Measurements from ENCODE around the gene BAG3. TPM values are rescaled to one million over a fixed set of nuclear protein-coding genes. Genes with fewer than 3 reads are reported as not detected.
"Not testable (repeated sequence)": the region's sequence is repeated elsewhere in the genome, so short reads cannot be mapped to it uniquely, and the experiment has no call there.

Gene BAG3
- total RNA-seq, 1 experiment from 2014 or later = 131 TPM

DNA sequence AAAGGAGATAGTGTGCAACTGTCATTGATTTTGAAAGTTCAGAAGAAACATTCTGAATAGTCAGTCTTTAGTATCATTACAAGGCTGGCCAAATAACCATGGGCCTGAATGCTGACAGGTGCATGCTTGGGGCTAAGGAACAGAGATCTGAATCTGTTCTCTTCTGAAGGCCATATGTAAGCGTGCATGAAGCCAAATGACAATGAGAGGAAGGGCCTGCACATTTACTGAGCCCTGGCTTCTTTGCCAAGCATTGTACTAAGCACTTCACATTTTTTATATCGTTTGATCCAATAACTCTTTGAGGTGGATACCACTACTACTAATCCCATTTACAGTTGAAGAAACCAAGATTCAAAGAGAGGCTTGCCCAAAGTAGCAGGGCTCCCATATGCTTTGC is 32.0 kb upstream of the BAG3 start:
- ATAC-seq (no peak), DNase-seq (ENCODE audit: low read depth, low spot score) (no peak)
- H3K27me3 ChIP-seq (ENCODE audit: control insufficient read depth, insufficient read depth, low read length) = no peaks in the 10 kb centered on the region
- H3K9me3 ChIP-seq (ENCODE audit: control insufficient read depth, insufficient read depth, low read depth, low read length) = no peaks in the 10 kb centered on the region
- intact Hi-C loops (cut with micrococcal nuclease; ENCODE audit: unreplicated experiment) (no loop called here), in situ Hi-C loops (cut with HindIII; ENCODE audit: low pct_unique_long_range_greater_than_20kb, low sequenced_read_pairs) (no loop called here)
- ChIA-PET POLR2A (interaction anchor here (0.7 kb wide), 1 partner anchor 124 kb away, joined by 6 read pairs; no protein-coding TSS in a partner anchor), CTCF (no interaction called here)
- H3K36me3 ChIP-seq (ENCODE audit: control insufficient read depth, insufficient read depth, low read length) = no peaks in the 10 kb centered on the region
- H3K4me1 ChIP-seq (ENCODE audit: control insufficient read depth, insufficient read depth, low read length) = peaks cover 4% of the 10 kb centered on the region; the same call in 1 of the 2 replicates
- H3K4me3 ChIP-seq (ENCODE audit: low read depth in 2 of 2, low read length in 2 of 2) = no peak overlapping the region
- no TSS peak for BruUV-seq (replicated peaks)
- no peak overlapping the region for H3K27ac ChIP-seq (ENCODE audit: low read length)
- no peak for TF ChIP-seq POLR2AphosphoS5 (IDR thresholded peaks at IDR 0.05; ENCODE audit: low read depth, low read length)
- TF ChIP-seq, protein P1, sequence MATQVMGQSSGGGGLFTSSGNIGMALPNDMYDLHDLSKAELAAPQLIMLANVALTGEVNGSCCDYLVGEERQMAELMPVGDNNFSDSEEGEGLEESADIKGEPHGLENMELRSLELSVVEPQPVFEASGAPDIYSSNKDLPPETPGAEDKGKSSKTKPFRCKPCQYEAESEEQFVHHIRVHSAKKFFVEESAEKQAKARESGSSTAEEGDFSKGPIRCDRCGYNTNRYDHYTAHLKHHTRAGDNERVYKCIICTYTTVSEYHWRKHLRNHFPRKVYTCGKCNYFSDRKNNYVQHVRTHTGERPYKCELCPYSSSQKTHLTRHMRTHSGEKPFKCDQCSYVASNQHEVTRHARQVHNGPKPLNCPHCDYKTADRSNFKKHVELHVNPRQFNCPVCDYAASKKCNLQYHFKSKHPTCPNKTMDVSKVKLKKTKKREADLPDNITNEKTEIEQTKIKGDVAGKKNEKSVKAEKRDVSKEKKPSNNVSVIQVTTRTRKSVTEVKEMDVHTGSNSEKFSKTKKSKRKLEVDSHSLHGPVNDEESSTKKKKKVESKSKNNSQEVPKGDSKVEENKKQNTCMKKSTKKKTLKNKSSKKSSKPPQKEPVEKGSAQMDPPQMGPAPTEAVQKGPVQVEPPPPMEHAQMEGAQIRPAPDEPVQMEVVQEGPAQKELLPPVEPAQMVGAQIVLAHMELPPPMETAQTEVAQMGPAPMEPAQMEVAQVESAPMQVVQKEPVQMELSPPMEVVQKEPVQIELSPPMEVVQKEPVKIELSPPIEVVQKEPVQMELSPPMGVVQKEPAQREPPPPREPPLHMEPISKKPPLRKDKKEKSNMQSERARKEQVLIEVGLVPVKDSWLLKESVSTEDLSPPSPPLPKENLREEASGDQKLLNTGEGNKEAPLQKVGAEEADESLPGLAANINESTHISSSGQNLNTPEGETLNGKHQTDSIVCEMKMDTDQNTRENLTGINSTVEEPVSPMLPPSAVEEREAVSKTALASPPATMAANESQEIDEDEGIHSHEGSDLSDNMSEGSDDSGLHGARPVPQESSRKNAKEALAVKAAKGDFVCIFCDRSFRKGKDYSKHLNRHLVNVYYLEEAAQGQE (IDR thresholded peaks at IDR 0.05; ENCODE audit: insufficient read depth in 1 of 2, low read depth in 2 of 2, low read length in 1 of 2) = no peak
- TF ChIP-seq, protein P2, sequence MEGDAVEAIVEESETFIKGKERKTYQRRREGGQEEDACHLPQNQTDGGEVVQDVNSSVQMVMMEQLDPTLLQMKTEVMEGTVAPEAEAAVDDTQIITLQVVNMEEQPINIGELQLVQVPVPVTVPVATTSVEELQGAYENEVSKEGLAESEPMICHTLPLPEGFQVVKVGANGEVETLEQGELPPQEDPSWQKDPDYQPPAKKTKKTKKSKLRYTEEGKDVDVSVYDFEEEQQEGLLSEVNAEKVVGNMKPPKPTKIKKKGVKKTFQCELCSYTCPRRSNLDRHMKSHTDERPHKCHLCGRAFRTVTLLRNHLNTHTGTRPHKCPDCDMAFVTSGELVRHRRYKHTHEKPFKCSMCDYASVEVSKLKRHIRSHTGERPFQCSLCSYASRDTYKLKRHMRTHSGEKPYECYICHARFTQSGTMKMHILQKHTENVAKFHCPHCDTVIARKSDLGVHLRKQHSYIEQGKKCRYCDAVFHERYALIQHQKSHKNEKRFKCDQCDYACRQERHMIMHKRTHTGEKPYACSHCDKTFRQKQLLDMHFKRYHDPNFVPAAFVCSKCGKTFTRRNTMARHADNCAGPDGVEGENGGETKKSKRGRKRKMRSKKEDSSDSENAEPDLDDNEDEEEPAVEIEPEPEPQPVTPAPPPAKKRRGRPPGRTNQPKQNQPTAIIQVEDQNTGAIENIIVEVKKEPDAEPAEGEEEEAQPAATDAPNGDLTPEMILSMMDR (IDR thresholded peaks at IDR 0.05) = no peak
- TF ChIP-seq TCF7L2 (IDR thresholded peaks at IDR 0.05; ENCODE audit: low read depth, low read length) = no peak
- no peak for TF ChIP-seq SIN3A (IDR thresholded peaks at IDR 0.05; ENCODE audit: borderline replicate concordance, insufficient read depth, low read depth, low read length)

DNA sequence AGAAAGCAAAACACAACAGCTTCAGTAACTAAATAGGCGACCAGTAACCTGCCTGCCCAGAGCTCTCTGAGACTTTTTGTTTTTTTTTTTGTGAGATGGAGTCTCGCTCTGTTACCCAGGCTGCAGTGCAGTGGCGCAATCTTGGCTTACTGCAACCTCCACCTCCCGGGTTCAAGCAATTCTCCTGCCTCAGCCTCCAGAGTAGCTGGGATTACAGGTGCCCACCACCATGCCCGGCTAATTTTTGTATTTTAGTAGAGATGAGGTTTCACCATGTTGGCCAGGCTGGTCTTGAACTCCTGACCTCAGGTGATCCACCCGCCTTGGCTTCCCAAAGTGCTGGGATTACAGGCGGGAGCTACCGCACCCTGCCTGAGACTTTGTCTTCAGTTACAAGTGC is 31.4 kb upstream of the BAG3 start:
- H3K4me3 ChIP-seq (ENCODE audit: low read depth in 2 of 2, low read length in 2 of 2); DNase-seq (ENCODE audit: low read depth, low spot score); in situ Hi-C loops (cut with HindIII; ENCODE audit: low pct_unique_long_range_greater_than_20kb, low sequenced_read_pairs); H3K9me3 ChIP-seq (ENCODE audit: control insufficient read depth, insufficient read depth, low read depth, low read length); H3K36me3 ChIP-seq (ENCODE audit: control insufficient read depth, insufficient read depth, low read length); intact Hi-C loops (cut with micrococcal nuclease; ENCODE audit: unreplicated experiment); BruUV-seq (replicated peaks); H3K4me1 ChIP-seq (ENCODE audit: control insufficient read depth, insufficient read depth, low read length); CTCF ChIA-PET; ATAC-seq; H3K27ac ChIP-seq (ENCODE audit: low read length); H3K27me3 ChIP-seq (ENCODE audit: control insufficient read depth, insufficient read depth, low read length): not testable (repeated sequence)
- POLR2A ChIA-PET = interaction anchor here (0.6 to 0.7 kb wide), 2 partner anchors 125 to 232 kb away, joined by 6 to 16 read pairs; no protein-coding TSS in a partner anchor

GRCh38 chr10:119620241-119621077 is 30.7 kb upstream of the BAG3 start:
- intact Hi-C loops (cut with micrococcal nuclease; ENCODE audit: unreplicated experiment) (no loop called here), in situ Hi-C loops (cut with HindIII; ENCODE audit: low pct_unique_long_range_greater_than_20kb, low sequenced_read_pairs) (no loop called here)
- ATAC-seq = peak; percentile 53
- TF ChIP-seq, protein P2 (IDR thresholded peaks at IDR 0.05) = no peak
- TF ChIP-seq POLR2AphosphoS5 (IDR thresholded peaks at IDR 0.05; ENCODE audit: low read depth, low read length) = no peak
- no peak for TF ChIP-seq SIN3A (IDR thresholded peaks at IDR 0.05; ENCODE audit: borderline replicate concordance, insufficient read depth, low read depth, low read length)
- TF ChIP-seq, protein P1 (IDR thresholded peaks at IDR 0.05; ENCODE audit: insufficient read depth in 1 of 2, low read depth in 2 of 2, low read length in 1 of 2) = no peak
- TF ChIP-seq TCF7L2 (IDR thresholded peaks at IDR 0.05; ENCODE audit: low read depth, low read length) = no peak
- H3K27me3 ChIP-seq (ENCODE audit: control insufficient read depth, insufficient read depth, low read length) = no peaks in the 10 kb centered on the region
- no peaks in the 10 kb centered on the region for H3K36me3 ChIP-seq (ENCODE audit: control insufficient read depth, insufficient read depth, low read length)
- H3K4me1 ChIP-seq (ENCODE audit: control insufficient read depth, insufficient read depth, low read length) = peaks cover 4% of the 10 kb centered on the region; the same call in 1 of the 2 replicates
- CTCF ChIA-PET = interaction anchor here (0.6 kb wide), 1 partner anchor 25 kb away, joined by 3 read pairs; no protein-coding TSS in a partner anchor
- POLR2A ChIA-PET = interaction anchor here (0.6 kb wide), 1 partner anchor 231 kb away, joined by 16 read pairs; no protein-coding TSS in a partner anchor
- BruUV-seq (replicated peaks) = no TSS peak
- no peak for DNase-seq (ENCODE audit: low read depth, low spot score)
- no peak overlapping the region for H3K27ac ChIP-seq (ENCODE audit: low read length)
- H3K4me3 ChIP-seq (ENCODE audit: low read depth in 2 of 2, low read length in 2 of 2) = no peak overlapping the region
- no peaks in the 10 kb centered on the region for H3K9me3 ChIP-seq (ENCODE audit: control insufficient read depth, insufficient read depth, low read depth, low read length)

Measured in Panc1 (cell line).